Measurements from ENCODE around the gene ONECUT1.

The ONECUT1 gene

DNA sequence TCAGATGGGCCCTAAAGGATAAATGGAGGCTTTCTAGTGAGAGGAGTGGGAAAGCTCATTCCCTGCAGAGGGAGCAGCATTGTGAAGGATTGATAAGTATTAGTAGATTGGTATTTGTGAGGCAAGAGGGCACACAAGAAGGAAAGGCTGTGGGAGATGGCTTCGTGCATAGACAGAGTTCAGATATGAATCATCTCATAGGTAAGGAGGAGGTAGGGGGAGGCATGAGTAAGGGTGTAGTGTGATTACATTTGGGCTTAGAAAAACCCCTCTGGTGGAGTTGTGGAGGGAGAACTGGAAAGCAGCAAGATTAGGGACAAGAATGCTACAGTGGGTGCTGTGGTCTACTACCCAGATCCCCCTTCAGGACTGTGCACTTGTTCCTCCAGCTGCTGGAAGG is 29.6 kb downstream of the ONECUT1 start:
- no peak overlapping the region for H3K4me3 ChIP-seq (ENCODE audit: control insufficient read depth, low read depth, low read length)
- TF ChIP-seq, protein P1, sequence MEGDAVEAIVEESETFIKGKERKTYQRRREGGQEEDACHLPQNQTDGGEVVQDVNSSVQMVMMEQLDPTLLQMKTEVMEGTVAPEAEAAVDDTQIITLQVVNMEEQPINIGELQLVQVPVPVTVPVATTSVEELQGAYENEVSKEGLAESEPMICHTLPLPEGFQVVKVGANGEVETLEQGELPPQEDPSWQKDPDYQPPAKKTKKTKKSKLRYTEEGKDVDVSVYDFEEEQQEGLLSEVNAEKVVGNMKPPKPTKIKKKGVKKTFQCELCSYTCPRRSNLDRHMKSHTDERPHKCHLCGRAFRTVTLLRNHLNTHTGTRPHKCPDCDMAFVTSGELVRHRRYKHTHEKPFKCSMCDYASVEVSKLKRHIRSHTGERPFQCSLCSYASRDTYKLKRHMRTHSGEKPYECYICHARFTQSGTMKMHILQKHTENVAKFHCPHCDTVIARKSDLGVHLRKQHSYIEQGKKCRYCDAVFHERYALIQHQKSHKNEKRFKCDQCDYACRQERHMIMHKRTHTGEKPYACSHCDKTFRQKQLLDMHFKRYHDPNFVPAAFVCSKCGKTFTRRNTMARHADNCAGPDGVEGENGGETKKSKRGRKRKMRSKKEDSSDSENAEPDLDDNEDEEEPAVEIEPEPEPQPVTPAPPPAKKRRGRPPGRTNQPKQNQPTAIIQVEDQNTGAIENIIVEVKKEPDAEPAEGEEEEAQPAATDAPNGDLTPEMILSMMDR (conservative IDR thresholded peaks at IDR 0.05; ENCODE audit: control insufficient read depth, insufficient read depth, low read depth, low read length): no peak

DNA sequence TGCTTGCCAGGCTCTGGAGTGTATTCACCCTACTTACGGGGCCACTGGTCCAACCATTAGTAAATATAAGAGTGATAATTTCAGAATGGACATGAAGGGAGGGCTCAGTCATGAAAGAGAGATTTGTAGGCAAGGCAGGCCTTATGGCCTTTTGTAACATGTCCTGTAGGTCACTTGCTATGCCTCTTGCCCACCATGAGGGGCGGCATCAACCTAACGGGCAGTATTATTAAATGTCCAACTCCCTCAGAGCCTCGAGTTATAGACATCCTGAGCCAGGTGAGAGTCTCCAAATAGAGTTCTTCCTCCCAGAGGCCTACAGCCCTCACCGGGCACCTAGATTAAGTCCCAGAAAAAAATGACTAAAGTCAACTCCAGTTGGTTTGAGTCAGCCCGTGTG is 30.2 kb downstream of the ONECUT1 start:
- no peak overlapping the region for H3K4me3 ChIP-seq (ENCODE audit: control insufficient read depth, low read depth, low read length)
- no peak for DNase-seq (ENCODE audit: low read depth)
- TF ChIP-seq, protein P1 (conservative IDR thresholded peaks at IDR 0.05; ENCODE audit: control insufficient read depth, insufficient read depth, low read depth, low read length): no peak

More for the DNA sequence above, 29.6 kb downstream of the ONECUT1 start:
- no peak for DNase-seq (ENCODE audit: low read depth)

DNA sequence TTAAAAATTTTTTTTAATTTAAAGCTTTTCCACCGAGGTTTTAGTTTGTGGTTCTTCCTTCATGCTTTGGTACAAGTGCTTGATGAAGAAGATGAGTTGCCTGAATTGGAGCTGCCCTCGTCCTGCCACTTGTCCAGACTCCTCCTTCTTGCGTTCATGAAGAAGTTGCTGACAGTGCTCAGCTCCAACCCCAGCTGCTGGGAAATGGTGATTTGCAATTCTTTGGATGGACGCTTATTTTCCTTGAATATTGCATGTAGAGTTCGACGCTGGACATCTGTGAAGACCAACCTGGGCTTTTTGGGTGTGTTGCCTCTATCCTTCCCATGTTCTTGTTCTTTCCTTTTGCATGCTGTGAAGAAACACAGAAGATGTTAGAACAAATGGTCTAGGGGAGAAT is 32.6 kb downstream of the ONECUT1 start:
- no peak overlapping the region for H3K4me3 ChIP-seq (ENCODE audit: control insufficient read depth, low read depth, low read length)
- DNase-seq (ENCODE audit: low read depth): no peak
- TF ChIP-seq, protein P1 (conservative IDR thresholded peaks at IDR 0.05; ENCODE audit: control insufficient read depth, insufficient read depth, low read depth, low read length): no peak

DNA sequence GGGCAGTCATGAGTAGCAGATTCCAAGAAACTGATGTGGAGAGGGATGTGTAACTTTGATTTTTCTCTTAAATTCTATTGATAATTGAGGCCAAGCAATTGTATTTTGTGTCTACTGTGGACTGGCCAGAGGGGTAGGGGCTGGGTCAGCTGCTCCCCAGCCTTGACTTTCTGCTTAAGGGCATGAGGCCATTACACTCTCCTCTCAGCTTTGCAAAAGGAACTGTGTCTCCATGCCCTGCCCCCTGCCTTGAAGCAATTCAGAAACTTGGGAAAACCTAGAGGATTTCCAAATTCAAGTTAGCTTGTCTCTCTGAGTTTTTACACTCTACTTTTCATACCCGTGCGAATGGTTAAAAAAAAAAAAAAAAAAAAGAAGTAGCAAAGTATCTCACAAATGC is 38.6 kb downstream of the ONECUT1 start:
- no peak overlapping the region for H3K4me3 ChIP-seq (ENCODE audit: control insufficient read depth, low read depth, low read length)
- TF ChIP-seq, protein P1 (conservative IDR thresholded peaks at IDR 0.05; ENCODE audit: control insufficient read depth, insufficient read depth, low read depth, low read length): no peak
- no peak for DNase-seq (ENCODE audit: low read depth)

DNA sequence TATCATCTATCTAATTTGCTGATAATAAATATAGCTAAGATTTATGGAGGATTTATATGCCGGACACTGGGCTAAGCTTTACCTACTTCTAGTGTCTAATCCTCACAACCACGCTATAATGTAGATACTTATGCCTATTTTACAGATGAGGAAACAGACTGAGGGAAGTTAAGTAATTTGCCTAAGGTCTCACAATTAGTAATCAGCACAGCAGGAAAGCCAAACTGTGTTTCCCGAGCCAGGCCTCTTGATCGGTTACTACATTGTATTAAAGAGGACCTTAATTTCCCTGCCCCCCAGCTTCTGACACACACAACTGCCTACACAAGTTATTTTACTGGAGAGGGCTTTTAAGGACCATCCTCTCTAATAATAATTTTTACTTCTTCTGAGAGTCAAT is 40.9 kb downstream of the ONECUT1 start:
- H3K4me3 ChIP-seq (ENCODE audit: control insufficient read depth, low read depth, low read length): no peak overlapping the region
- TF ChIP-seq, protein P1 (conservative IDR thresholded peaks at IDR 0.05; ENCODE audit: control insufficient read depth, insufficient read depth, low read depth, low read length): no peak
- DNase-seq (ENCODE audit: low read depth): no peak

DNA sequence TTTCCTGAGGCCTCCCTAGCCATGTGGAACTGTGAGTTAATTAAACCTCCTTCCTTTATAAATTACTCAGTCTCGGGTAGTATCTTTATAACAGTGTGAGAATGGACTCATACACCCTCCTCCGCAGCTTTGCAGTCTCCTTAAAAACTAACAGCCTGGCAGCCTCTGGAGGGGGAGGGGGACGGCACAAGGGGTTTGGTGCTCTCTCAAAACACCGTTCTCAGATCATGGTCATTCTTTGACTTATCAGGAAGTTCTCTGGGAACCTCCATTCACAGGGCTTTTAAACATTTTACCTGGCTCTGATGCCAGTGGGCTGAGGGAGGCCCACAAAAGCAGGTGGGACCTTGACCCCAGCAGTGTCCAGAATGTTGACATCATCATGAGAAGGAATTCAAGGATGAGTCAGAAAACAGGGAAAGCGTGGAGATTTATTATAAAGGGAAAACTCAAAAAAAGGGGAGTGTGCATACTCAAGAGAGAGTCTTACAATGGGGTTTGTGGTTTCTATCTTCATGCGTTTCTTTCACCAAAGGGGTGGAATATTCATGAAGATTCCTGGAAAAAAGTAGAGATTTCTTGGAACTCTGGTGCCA is 43.9 kb downstream of the ONECUT1 start:
- no peak for DNase-seq (ENCODE audit: low read depth)
- TF ChIP-seq, protein P1 (conservative IDR thresholded peaks at IDR 0.05; ENCODE audit: control insufficient read depth, insufficient read depth, low read depth, low read length): no peak
- no peak overlapping the region for H3K4me3 ChIP-seq (ENCODE audit: control insufficient read depth, low read depth, low read length)

Measured in fibroblast of mammary gland (primary cell).